ENCODE data around the gene TMOD1.

Gene TMOD1

GRCh38 chr9:97632985-97633858 lies 131.8 kb downstream of the TMOD1 start, which contains the start of the genes NCBP1 and TSTD2:
Gene NCBP1, plus strand, starts transcription at chr9:97633821. Its CDS starts 61 bp downstream, at chr9:97633882.
Gene TSTD2, minus strand, starts transcription at chr9:97633368. Its CDS starts 5,806 bp downstream, at chr9:97627562.
- DNase-seq (ENCODE audit: low read depth in 2 of 2), result peak; percentile 95 to 96

- no peak for DNase-seq (ENCODE audit: low read depth in 2 of 2)
Measured at GRCh38 chr9:97633859-97634490, 132.5 kb downstream of the TMOD1 start.

- no peak for DNase-seq (ENCODE audit: low read depth in 2 of 2)
Measured at GRCh38 chr9:97635026-97635425, 133.6 kb downstream of the TMOD1 start.

GRCh38 chr9:97636903-97637302 lies 135.4 kb downstream of the TMOD1 start:
- DNase-seq (ENCODE audit: low read depth in 2 of 2), result no peak

GRCh38 chr9:97638666-97639065 lies 137.2 kb downstream of the TMOD1 start:
- no peak for DNase-seq (ENCODE audit: low read depth in 2 of 2)

GRCh38 chr9:97640325-97640724 lies 138.9 kb downstream of the TMOD1 start:
- no peak for DNase-seq (ENCODE audit: low read depth in 2 of 2)

- no peak for DNase-seq (ENCODE audit: low read depth in 2 of 2)
Measured at GRCh38 chr9:97645720-97646119, 144.3 kb downstream of the TMOD1 start.

GRCh38 chr9:97647996-97648395 lies 146.5 kb downstream of the TMOD1 start:
- no peak for DNase-seq (ENCODE audit: low read depth in 2 of 2)

Data from stimulated activated CD8-positive, alpha-beta memory T cell treated with anti-CD3 and anti-CD28 coated beads, Interleukin-15, amount 100 ng/mL, for 48 hours (primary cell).